HepG2 (cell line): ENCODE results near the gene ATP2A3.

Experiments
- CTCF ChIP-seq: sonication (generic); formaldehyde crosslinking; IDR thresholded peaks from 2 replicates; pipeline ENCODE4 v1.5.0; 2020; ENCODE audit warnings: mild to moderate bottlenecking, missing genetic modification reagents, moderate library complexity
- JUNB ChIP-seq: sonication (generic); formaldehyde crosslinking; IDR thresholded peaks from 2 replicates; pipeline ENCODE4 v1.8.0; 2022; ENCODE audit warnings: missing genetic modification reagents, mild to moderate bottlenecking, borderline replicate concordance
- POLR2A ChIP-seq, 2 experiments: IDR thresholded peaks; 2 replicates each; pipeline ENCODE4 v1.6.1; 2011; ENCODE audit warnings: low read depth in 2 of 2, low read length in 2 of 2, mild to moderate bottlenecking in 1 of 2, moderate library complexity in 1 of 2; ENCODE audit not compliant: insufficient read depth in 1 of 2
- SATB2 ChIP-seq: sonication (generic); formaldehyde crosslinking; IDR thresholded peaks from 2 replicates; pipeline ENCODE4 v1.5.0; 2020; ENCODE audit warnings: missing genetic modification reagents
- SMARCC2 ChIP-seq: fragments of 450-650 bp; IDR thresholded peaks from 2 replicates; pipeline ENCODE4 v1.6.1; 2017; ENCODE audit warnings: antibody characterized with exemption, mild to moderate bottlenecking
- SRSF4 ChIP-seq: fragments of 200-400 bp; formaldehyde crosslinking; IDR thresholded peaks from one replicate; pipeline ENCODE4 v1.6.1; 2018; ENCODE audit warnings: mild to moderate bottlenecking, low read depth, low read length, moderate library complexity; ENCODE audit not compliant: poor library complexity, severe bottlenecking
- YEATS2 ChIP-seq: sonication (generic); formaldehyde crosslinking; IDR thresholded peaks from 2 replicates; pipeline ENCODE4 v1.4.0; 2020; ENCODE audit warnings: missing genetic modification reagents, borderline replicate concordance
- ZNF24 ChIP-seq: fragments of 450-650 bp; IDR thresholded peaks from 2 replicates; pipeline ENCODE4 v1.6.1; 2017; ENCODE audit warnings: antibody characterized with exemption, mild to moderate bottlenecking
- ZNF644 ChIP-seq: IDR thresholded peaks from 2 replicates; pipeline ENCODE4 v1.6.1; 2016; ENCODE audit warnings: low read depth

- TF ChIP-seq CTCF, result no peak
- no peak for TF ChIP-seq ZNF644
- TF ChIP-seq SATB2, result no peak
- TF ChIP-seq POLR2A (IDR thresholded peaks at IDR 0.05; ENCODE audit: insufficient read depth in 1 of 2, low read depth in 2 of 2, low read length in 2 of 2), result no peak
- no peak for TF ChIP-seq JUNB
- TF ChIP-seq SRSF4, result no peak
- TF ChIP-seq SMARCC2, result no peak
- TF ChIP-seq YEATS2 (CRISPR knock-in tag), result no peak
- no peak for TF ChIP-seq ZNF24
Measured at GRCh38 chr17:3951003-3951402, 13.2 kb downstream of the ATP2A3 start.
